ENCODE data around the gene TARDBP. TPM values are rescaled to one million over a fixed set of nuclear protein-coding genes. Genes with fewer than 3 reads are reported as not detected.

TARDBP gene
- total RNA-seq, 1 experiment from 2014 or later: 207 TPM

DNA sequence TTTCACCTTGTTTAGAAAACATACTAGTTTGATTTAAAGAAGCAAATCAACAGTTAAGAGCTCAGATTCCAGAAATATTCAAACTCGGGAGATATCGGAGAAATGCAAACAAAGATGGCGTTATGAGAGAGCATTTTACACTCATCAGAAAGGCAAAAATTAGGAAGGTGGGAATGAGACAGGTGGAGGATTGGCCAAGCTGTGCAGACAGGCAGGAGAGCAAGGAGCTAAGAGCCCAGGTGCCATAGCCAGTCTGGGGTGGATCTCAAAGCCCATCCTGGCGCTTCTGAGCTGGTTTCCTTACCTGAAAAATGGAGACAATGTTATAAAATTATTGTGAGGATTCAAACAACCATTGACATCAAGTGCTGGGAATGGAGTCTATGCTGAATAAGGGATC, 19.6 kb upstream of the TARDBP start:
- Mint-ChIP-seq H3K4me3 (no peak overlapping the region), H3K36me3 (ENCODE audit: insufficient read depth in 1 of 3, low read depth in 3 of 3) (no peaks in the 10 kb centered on the region; a peak in 1 of 7 replicates), H3K4me1 (peaks cover 8 to 11% of the 10 kb centered on the region in 2 experiments), H3K9me3 (no peaks in the 10 kb centered on the region), H3K27ac (no peak overlapping the region), H3K27me3 (ENCODE audit: low read depth) (no peaks in the 10 kb centered on the region; the same call in none of the 2 replicates)
- H3K79me2 ChIP-seq (ENCODE audit: insufficient read depth, low read length): no peaks in the 10 kb centered on the region
- no peaks in the 10 kb centered on the region for H3K9me3 ChIP-seq (ENCODE audit: control insufficient read depth, low read depth, low read length)
- no peak overlapping the region for H2BK15ac ChIP-seq (ENCODE audit: low read depth, low read length)
- H3K9ac ChIP-seq (ENCODE audit: extremely low read depth, insufficient read length, low read length): no peak overlapping the region
- no peak overlapping the region for H2AK5ac ChIP-seq (ENCODE audit: insufficient read length, low read length)
- no peaks in the 10 kb centered on the region for H4K20me1 ChIP-seq (ENCODE audit: control insufficient read depth, insufficient read depth, insufficient read length)
- H3K14ac ChIP-seq (ENCODE audit: insufficient read depth, low read length): no peak overlapping the region
- TF ChIP-seq, protein P1, sequence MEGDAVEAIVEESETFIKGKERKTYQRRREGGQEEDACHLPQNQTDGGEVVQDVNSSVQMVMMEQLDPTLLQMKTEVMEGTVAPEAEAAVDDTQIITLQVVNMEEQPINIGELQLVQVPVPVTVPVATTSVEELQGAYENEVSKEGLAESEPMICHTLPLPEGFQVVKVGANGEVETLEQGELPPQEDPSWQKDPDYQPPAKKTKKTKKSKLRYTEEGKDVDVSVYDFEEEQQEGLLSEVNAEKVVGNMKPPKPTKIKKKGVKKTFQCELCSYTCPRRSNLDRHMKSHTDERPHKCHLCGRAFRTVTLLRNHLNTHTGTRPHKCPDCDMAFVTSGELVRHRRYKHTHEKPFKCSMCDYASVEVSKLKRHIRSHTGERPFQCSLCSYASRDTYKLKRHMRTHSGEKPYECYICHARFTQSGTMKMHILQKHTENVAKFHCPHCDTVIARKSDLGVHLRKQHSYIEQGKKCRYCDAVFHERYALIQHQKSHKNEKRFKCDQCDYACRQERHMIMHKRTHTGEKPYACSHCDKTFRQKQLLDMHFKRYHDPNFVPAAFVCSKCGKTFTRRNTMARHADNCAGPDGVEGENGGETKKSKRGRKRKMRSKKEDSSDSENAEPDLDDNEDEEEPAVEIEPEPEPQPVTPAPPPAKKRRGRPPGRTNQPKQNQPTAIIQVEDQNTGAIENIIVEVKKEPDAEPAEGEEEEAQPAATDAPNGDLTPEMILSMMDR (conservative IDR thresholded peaks at IDR 0.05): no peak
- H3K23ac ChIP-seq (ENCODE audit: insufficient read length, low read depth, low read length): no peak overlapping the region
- no peaks in the 10 kb centered on the region for H3K27me3 ChIP-seq (ENCODE audit: insufficient read depth, low read length)
- no peak overlapping the region for H3K27ac ChIP-seq (ENCODE audit: insufficient read length, low read depth, low read length)
- H3K18ac ChIP-seq (ENCODE audit: insufficient read length, low read depth, low read length): no peak overlapping the region
- no peak overlapping the region for H4K8ac ChIP-seq (replicated peaks; ENCODE audit: insufficient read length, low read depth, low read length)
- H2BK12ac ChIP-seq (ENCODE audit: insufficient read length, low read depth, low read length): no peak overlapping the region
- H3K4me2 ChIP-seq (ENCODE audit: insufficient read depth, insufficient read length, low read length): no peak overlapping the region
- no peak overlapping the region for H3K4ac ChIP-seq (ENCODE audit: low read depth, low read length)
- no peak overlapping the region for H3K56ac ChIP-seq (ENCODE audit: insufficient read length, low read depth, low read length)
- no peak overlapping the region for H2AFZ ChIP-seq (ENCODE audit: low read length)
- no peaks in the 10 kb centered on the region for H3K79me1 ChIP-seq (ENCODE audit: insufficient read depth, low read depth, low read length, poor library complexity, severe bottlenecking)
- no peak overlapping the region for H2BK120ac ChIP-seq (ENCODE audit: low read depth, low read length, poor library complexity, severe bottlenecking)
- no peak overlapping the region for H4K5ac ChIP-seq (ENCODE audit: insufficient read length, low read depth, low read length)
- DNase-seq: no peak
- no peak overlapping the region for H2BK5ac ChIP-seq (ENCODE audit: insufficient read length, low read length)
- no peaks in the 10 kb centered on the region; the same call in 1 of the 2 replicates for H3K4me1 ChIP-seq (ENCODE audit: insufficient read depth, low read length)
- no peak overlapping the region for H2BK20ac ChIP-seq (ENCODE audit: low read depth, low read length, poor library complexity, severe bottlenecking)
- H4K91ac ChIP-seq (ENCODE audit: insufficient read length, low read depth, low read length): no peak overlapping the region
- H3T11ph ChIP-seq (ENCODE audit: low read length): no peak overlapping the region
- no peaks in the 10 kb centered on the region for H3K23me2 ChIP-seq (ENCODE audit: insufficient read length, low read depth, low read length, poor library complexity, severe bottlenecking)
- WGBS (ENCODE audit: extremely low coverage, insufficient read length, low lambda C conversion rate): no CpG with 5 or more reads among the region's 4 CpGs

Data from H9 (cell line).